H1 (cell line): ENCODE measurements around the gene NIN. TPM values are rescaled to one million over a fixed set of nuclear protein-coding genes. Genes with fewer than 3 reads are reported as not detected.

Source experiments
- CTCF ChIA-PET: fragments of 300-600 bp; sonication (Branson Sonifier 250); formaldehyde crosslinking; loops from one replicate; lab custom pipeline; 2021; ENCODE audit not compliant: partially characterized antibody; lab: Charles Lee
- POLR2A ChIA-PET: fragments of 300-600 bp; sonication (Branson Sonifier 250); formaldehyde crosslinking; loops from one replicate; lab custom pipeline; 2021; ENCODE audit warnings: inconsistent platforms; ENCODE audit not compliant: partially characterized antibody; lab: Charles Lee
- DNase-seq, 2 experiments: peaks; one replicate each; pipeline versions ENCODE4 v3.0.0 to v3.0.0-alpha.2; 2010 to 2022; ENCODE audit warnings: low spot score in 2 of 2, low read depth in 1 of 2, mixed read lengths in 1 of 2
- FAIRE-seq: peaks from 2 replicates; lab custom pipeline; 2011; peaks lifted over from hg19 to GRCh38; lab: Jason Lieb, UNC
- H2AFZ ChIP-seq: 2 replicates; pipeline ENCODE4 v1.8.1; 2012; ENCODE audit warnings: low read length, inconsistent platforms
- H2AK5ac ChIP-seq: 2 replicates; pipeline ENCODE4 v1.6.1; 2013; ENCODE audit warnings: low read depth, low read length
- H2BK120ac ChIP-seq: replicated peaks from 2 replicates; pipeline ENCODE3; 2013; ENCODE audit warnings: low read depth, low read length, inconsistent platforms
- H2BK12ac ChIP-seq: 2 replicates; pipeline ENCODE4 v1.6.1; 2013; ENCODE audit warnings: low read depth, low read length
- H2BK15ac ChIP-seq: 2 replicates; pipeline ENCODE4 v1.6.1; 2013; ENCODE audit warnings: low read length
- H2BK20ac ChIP-seq: 2 replicates; pipeline ENCODE4 v1.6.1; 2013; ENCODE audit warnings: low read length
- H2BK5ac ChIP-seq: 2 replicates; pipeline ENCODE4 v1.6.1; 2013; ENCODE audit warnings: low read depth, low read length
- H3K14ac ChIP-seq: 2 replicates; pipeline ENCODE4 v1.6.1; 2013; ENCODE audit warnings: inconsistent platforms; ENCODE audit not compliant: insufficient read length
- H3K18ac ChIP-seq: 2 replicates; pipeline ENCODE4 v1.6.1; 2013; ENCODE audit warnings: low read length; ENCODE audit errors: extremely low read depth
- H3K23ac ChIP-seq: 2 replicates; pipeline ENCODE4 v1.6.1; 2013; ENCODE audit warnings: inconsistent platforms; ENCODE audit not compliant: insufficient read length
- H3K23me2 ChIP-seq: 2 replicates; pipeline ENCODE4 v1.6.1; 2013; ENCODE audit warnings: low read depth, low read length
- H3K27ac ChIP-seq: 2 replicates; pipeline ENCODE4 v1.6.1; 2011; ENCODE audit warnings: low read depth, low read length, inconsistent platforms
- H3K27me3 ChIP-seq, 4 experiments: replicated peaks in 1 of 4; 1 replicate in 1 of 4; 2 replicates in 3 of 4; pipeline versions ENCODE4 v1.6.1 to v1.8.1; 2011 to 2013; ENCODE audit warnings: low read length in 3 of 4, mild to moderate bottlenecking in 3 of 4, inconsistent platforms in 2 of 4, mixed read lengths in 2 of 4, moderate library complexity in 1 of 4; ENCODE audit not compliant: control insufficient read depth in 3 of 4, insufficient read depth in 3 of 4; ENCODE audit errors: extremely low read depth in 1 of 4
- H3K36me3 ChIP-seq, 4 experiments: 2 replicates each; pipeline versions ENCODE4 v1.6.1 to v1.8.1; 2011 to 2013; ENCODE audit warnings: mild to moderate bottlenecking in 4 of 4, low read length in 3 of 4, moderate library complexity in 2 of 4, control low read depth in 1 of 4, inconsistent platforms in 1 of 4; ENCODE audit not compliant: insufficient read depth in 4 of 4, control insufficient read depth in 2 of 4
- H3K4ac ChIP-seq: replicated peaks from 2 replicates; pipeline ENCODE3; 2013; ENCODE audit warnings: low read length, low read depth, mixed read lengths, inconsistent platforms; ENCODE audit not compliant: insufficient read length
- H3K4me1 ChIP-seq, 4 experiments: replicated peaks in 1 of 4; 1 replicate in 1 of 4; 2 replicates in 3 of 4; pipeline versions ENCODE4 v1.6.1 to v1.8.1; 2011 to 2013; ENCODE audit warnings: low read length in 3 of 4, inconsistent platforms in 2 of 4, mixed read lengths in 1 of 4; ENCODE audit not compliant: insufficient read depth in 4 of 4, control insufficient read depth in 3 of 4
- H3K4me2 ChIP-seq, 2 experiments: 2 replicates each; pipeline versions ENCODE4 v1.6.1 to v1.8.1; 2011 to 2013; ENCODE audit warnings: low read depth in 2 of 2, low read length in 2 of 2, control low read depth in 1 of 2, inconsistent platforms in 1 of 2, mild to moderate bottlenecking in 1 of 2; ENCODE audit not compliant: insufficient read depth in 1 of 2
- H3K4me3 ChIP-seq, 4 experiments: fragments of 200-600, 300-600 bp in 1 of 4; sonication (generic), shearing (Covaris generic), sonication (Bioruptor Twin) in 1 of 4; 2 replicates each; pipeline versions ENCODE4 v1.5.1 to v1.8.1; 2011 to 2016; ENCODE audit warnings: low read length in 4 of 4, low read depth in 3 of 4, control low read depth in 2 of 4, inconsistent platforms in 2 of 4, mild to moderate bottlenecking in 2 of 4, mixed read lengths in 1 of 4, moderate library complexity in 1 of 4; ENCODE audit not compliant: insufficient read depth in 2 of 4; ENCODE audit errors: extremely low read depth in 1 of 4
- H3K56ac ChIP-seq: replicated peaks from 2 replicates; pipeline ENCODE3; 2013; ENCODE audit warnings: low read depth, mild to moderate bottlenecking, mixed read lengths, low read length, inconsistent platforms; ENCODE audit not compliant: insufficient read length
- H3K79me1 ChIP-seq: 2 replicates; pipeline ENCODE4 v1.6.1; 2013; ENCODE audit warnings: low read depth, low read length, control low read depth
- H3K79me2 ChIP-seq, 2 experiments: 2 replicates each; pipeline versions ENCODE4 v1.6.1 to v1.8.1; 2012 to 2013; ENCODE audit warnings: low read length in 2 of 2, mild to moderate bottlenecking in 2 of 2, inconsistent platforms in 1 of 2; ENCODE audit not compliant: insufficient read depth in 2 of 2, control insufficient read depth in 1 of 2
- H3K9ac ChIP-seq, 4 experiments: replicated peaks in 1 of 4; 1 replicate in 1 of 4; 2 replicates in 3 of 4; pipeline versions ENCODE4 v1.6.1 to v1.8.1; 2011 to 2013; ENCODE audit warnings: low read depth in 3 of 4, low read length in 3 of 4, control low read depth in 2 of 4, mild to moderate bottlenecking in 2 of 4, moderate library complexity in 2 of 4, inconsistent platforms in 1 of 4; ENCODE audit errors: extremely low read depth in 1 of 4
- H3K9me3 ChIP-seq, 2 experiments: 2 replicates each; pipeline versions ENCODE4 v1.6.1 to v1.8.1; 2012 to 2013; ENCODE audit warnings: mild to moderate bottlenecking in 2 of 2, moderate library complexity in 2 of 2, control low read depth in 1 of 2, inconsistent platforms in 1 of 2, low read depth in 1 of 2, low read length in 1 of 2, mixed read lengths in 1 of 2; ENCODE audit not compliant: insufficient read depth in 2 of 2
- H4K20me1 ChIP-seq, 2 experiments: replicated peaks in 1 of 2; 2 replicates each; pipeline versions ENCODE3 to v1.8.1; 2011 to 2013; ENCODE audit warnings: inconsistent platforms in 2 of 2, low read length in 2 of 2, mild to moderate bottlenecking in 1 of 2; ENCODE audit not compliant: insufficient read depth in 2 of 2, control insufficient read depth in 1 of 2
- H4K5ac ChIP-seq: 2 replicates; pipeline ENCODE4 v1.6.1; 2013; ENCODE audit warnings: low read length, low read depth, mixed read lengths, inconsistent platforms; ENCODE audit not compliant: insufficient read length
- H4K8ac ChIP-seq: 2 replicates; pipeline ENCODE4 v1.8.0; 2013; ENCODE audit warnings: mild to moderate bottlenecking, moderate library complexity, low read length, inconsistent platforms; ENCODE audit not compliant: insufficient read depth; ENCODE audit errors: extremely low read depth
- H4K91ac ChIP-seq: replicated peaks from 2 replicates; pipeline ENCODE3; 2013; ENCODE audit warnings: low read length, mixed read lengths, inconsistent platforms; ENCODE audit not compliant: insufficient read length
- CEBPB ChIP-seq: IDR thresholded peaks from 2 replicates; pipeline ENCODE4 v1.6.1; 2012; ENCODE audit warnings: low read depth, low read length
- EZH2 ChIP-seq: fragments of 200-600 bp; sonication (generic); IDR thresholded peaks from 2 replicates; pipeline ENCODE4 v1.7.1; 2012; ENCODE audit warnings: low read depth, mild to moderate bottlenecking, moderate library complexity, low read length, inconsistent platforms; ENCODE audit not compliant: severe bottlenecking
- GTF2F1 ChIP-seq: IDR thresholded peaks from 2 replicates; pipeline ENCODE4 v1.6.1; 2012; ENCODE audit warnings: low read depth, low read length, improper control_type of control experiment, borderline replicate concordance
- JUND ChIP-seq: IDR thresholded peaks from 2 replicates; pipeline ENCODE4 v1.6.1; 2011; ENCODE audit warnings: mild to moderate bottlenecking, improper control_type of control experiment, low read length
- KDM5A ChIP-seq: fragments of 200-600 bp; IDR thresholded peaks from 2 replicates; pipeline ENCODE4 v1.7.1; 2012; ENCODE audit warnings: mild to moderate bottlenecking, low read length, inconsistent platforms, mixed read lengths
- NANOG ChIP-seq: IDR thresholded peaks from 2 replicates; pipeline ENCODE4 v1.6.1; 2011; ENCODE audit warnings: low read length, low read depth, mild to moderate bottlenecking, inconsistent platforms; ENCODE audit not compliant: insufficient read depth, poor library complexity, severe bottlenecking
- POLR2AphosphoS5 ChIP-seq: IDR thresholded peaks from 2 replicates; pipeline ENCODE4 v1.6.1; 2011; ENCODE audit warnings: low read depth, low read length
- POU5F1 ChIP-seq: IDR thresholded peaks from 2 replicates; pipeline ENCODE4 v1.6.1; 2011; ENCODE audit warnings: low read depth, mild to moderate bottlenecking, low read length, moderate library complexity
- RAD21 ChIP-seq, 2 experiments: IDR thresholded peaks in 1 of 2; conservative IDR thresholded peaks in 1 of 2; 2 replicates each; pipeline ENCODE4 v1.6.1; 2011; ENCODE audit warnings: low read depth in 2 of 2, low read length in 2 of 2, improper control_type of control experiment in 1 of 2, inconsistent platforms in 1 of 2, mild to moderate bottlenecking in 1 of 2, moderate library complexity in 1 of 2
- RNF2 ChIP-seq: fragments of 200-900, 300-1000 bp; sonication (generic); IDR thresholded peaks from 2 replicates; pipeline ENCODE4 v1.7.1; 2016; ENCODE audit warnings: borderline replicate concordance, low read depth, mild to moderate bottlenecking, antibody characterized with exemption, low read length; ENCODE audit not compliant: poor library complexity, severe bottlenecking; ENCODE audit errors: missing control alignments
- TAF1 ChIP-seq: IDR thresholded peaks from 2 replicates; pipeline ENCODE4 v1.6.1; 2011; ENCODE audit warnings: mild to moderate bottlenecking, low read depth, low read length
- TCF12 ChIP-seq: IDR thresholded peaks from 2 replicates; pipeline ENCODE4 v1.6.1; 2011; ENCODE audit warnings: low read depth, mild to moderate bottlenecking, low read length
- TEAD4 ChIP-seq: IDR thresholded peaks from 2 replicates; pipeline ENCODE4 v1.6.1; 2012; ENCODE audit warnings: low read depth, low read length, inconsistent platforms, mixed read lengths
- polyA plus RNA-seq, 7 experiments: library from polyadenylated mRNA; depleted of rRNA in 3 of 7; stranded (reverse) in 5 of 7; unstranded in 2 of 7; fragments of >200 nt in 5 of 7; fragments of 200-250 nt in 2 of 7; gene quantifications; 1 replicate in 5 of 7; 2 replicates in 1 of 7; 4 replicates in 1 of 7; pipeline versions ENCODE4 v1.2.1 to v1.2.3, GENCODE V29; 2011 to 2013; ENCODE audit warnings: missing spikeins in 2 of 7, mixed read lengths in 2 of 7
- total RNA-seq: library from RNA; stranded (reverse); fragmentation: NEBNext Ultra II Directional; extraction: Animal tissue kit (Norgen Biotek cat#: 25700); gene quantifications from 2 replicates; pipeline ENCODE4 v1.2.1, GENCODE V29; 2021
- TF ChIP-seq, protein P1 (sequence below): IDR thresholded peaks from 2 replicates; pipeline ENCODE4 v1.6.1; 2011; ENCODE audit warnings: low read length, improper control_type of control experiment

The NIN gene
- total and polyA plus RNA-seq, 2 of the 8 experiments (the other 6 are each of a cell fraction or from before 2014, with no cell fraction given), result 3.2 to 21.3 TPM

DNA sequence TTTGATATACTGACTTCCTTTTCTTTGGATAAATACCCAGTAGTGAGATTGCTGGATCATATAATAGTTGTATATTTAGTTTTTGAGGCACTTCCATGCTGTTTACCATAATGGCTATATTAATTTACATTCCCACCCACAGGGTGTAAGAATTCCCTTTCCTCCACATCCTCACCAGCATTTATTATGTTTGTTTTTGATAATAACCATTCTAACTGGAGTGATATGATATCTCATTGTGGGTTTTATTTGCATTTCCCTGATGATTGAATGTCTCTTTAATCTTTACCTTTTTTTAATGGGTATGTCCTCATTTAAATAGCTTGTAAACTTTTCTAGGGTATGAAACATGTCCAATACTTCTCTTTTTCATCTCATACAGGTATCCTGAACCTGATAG, 151.3 kb downstream of the NIN start:
- Histone ChIP-seq H3K14ac (no peak overlapping the region), H3K23ac (no peak overlapping the region), H2BK15ac (no peak overlapping the region), H3K27ac (no peak overlapping the region), H3K4me2 (no peak overlapping the region), H2BK5ac (no peak overlapping the region), H2BK20ac (no peak overlapping the region), H3K4ac (no peak overlapping the region), H3K27me3 (no peaks in the 10 kb centered on the region), H3K36me3 (no peaks in the 10 kb centered on the region), H3K18ac (no peak overlapping the region), H2BK12ac (no peak overlapping the region), H2AFZ (no peak overlapping the region), H3K4me1 (no peaks in the 10 kb centered on the region), H3K56ac (no peak overlapping the region), H4K5ac (no peak overlapping the region), H4K91ac (no peak overlapping the region), H2AK5ac (no peak overlapping the region), H3K79me2 (no peaks in the 10 kb centered on the region), H3K79me1 (no peaks in the 10 kb centered on the region), H4K20me1 (no peaks in the 10 kb centered on the region), H2BK120ac (no peak overlapping the region), H3K23me2 (no peaks in the 10 kb centered on the region), H3K9me3 (no peaks in the 10 kb centered on the region), H3K4me3 (no peak overlapping the region), H3K9ac (no peak overlapping the region), H4K8ac (no peak overlapping the region)
- FAIRE-seq (no peak), DNase-seq (no peak)
- CTCF ChIA-PET, result interaction anchor here (1.3 kb wide), 1 partner anchor 35 kb away, joined by 3 read pairs; no protein-coding TSS in a partner anchor
- POLR2A ChIA-PET, result no interaction called here
- TF ChIP-seq JUND (no peak), EZH2 (no peak), TCF12 (no peak), RAD21 (IDR thresholded peaks at IDR 0.05 in 1 of 2, conservative IDR thresholded peaks at IDR 0.05 in 1 of 2; ENCODE audit: low read depth in 2 of 2, low read length in 2 of 2) (no peak), TAF1 (no peak), POLR2AphosphoS5 (no peak), NANOG (no peak), GTF2F1 (no peak), CEBPB (no peak), POU5F1 (no peak), KDM5A (no peak), TEAD4 (no peak), RNF2 (no peak)
- TF ChIP-seq, protein P1, sequence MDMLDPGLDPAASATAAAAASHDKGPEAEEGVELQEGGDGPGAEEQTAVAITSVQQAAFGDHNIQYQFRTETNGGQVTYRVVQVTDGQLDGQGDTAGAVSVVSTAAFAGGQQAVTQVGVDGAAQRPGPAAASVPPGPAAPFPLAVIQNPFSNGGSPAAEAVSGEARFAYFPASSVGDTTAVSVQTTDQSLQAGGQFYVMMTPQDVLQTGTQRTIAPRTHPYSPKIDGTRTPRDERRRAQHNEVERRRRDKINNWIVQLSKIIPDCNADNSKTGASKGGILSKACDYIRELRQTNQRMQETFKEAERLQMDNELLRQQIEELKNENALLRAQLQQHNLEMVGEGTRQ, result no peak
